NOMO-1 treated with DMSO at 0.1 percent for 48 hours (cell line): ENCODE measurements around the gene CAVIN1.
"Not testable (repeated sequence)": the region's sequence is repeated elsewhere in the genome, so short reads cannot be mapped to it uniquely, and the experiment has no call there.

Experiments
- DNase-seq: peaks from one replicate; lab custom pipeline; 2025; ENCODE audit not compliant: unreplicated experiment; lab: John Stamatoyannopoulos, UW

The CAVIN1 gene

GRCh38 chr17:42406615-42407288 lies 16.3 kb downstream of the CAVIN1 start:
- DNase-seq, result no peak

- peak; percentile 71 for DNase-seq
These were observed 17.0 kb downstream of the CAVIN1 start for GRCh38 chr17:42405963-42406495.

- no peak for DNase-seq
These were observed 18.0 kb downstream of the CAVIN1 start for GRCh38 chr17:42405076-42405475.

- peak; percentile 34 for DNase-seq
These were observed 18.6 kb downstream of the CAVIN1 start for GRCh38 chr17:42404326-42405055.

- DNase-seq, result no peak
These were observed 19.9 kb downstream of the CAVIN1 start for GRCh38 chr17:42403150-42403549.

GRCh38 chr17:42402117-42402516 lies 20.9 kb downstream of the CAVIN1 start:
- no peak for DNase-seq

- not testable (repeated sequence) for DNase-seq
These were observed 22.1 kb downstream of the CAVIN1 start for GRCh38 chr17:42400844-42401375.

GRCh38 chr17:42399948-42400843 lies 22.9 kb downstream of the CAVIN1 start:
- no peak for DNase-seq

GRCh38 chr17:42399121-42399520 lies 23.9 kb downstream of the CAVIN1 start:
- no peak for DNase-seq

- DNase-seq, result not testable (repeated sequence)
These were observed 27.5 kb downstream of the CAVIN1 start for GRCh38 chr17:42395601-42396000.

GRCh38 chr17:42394838-42395237 lies 28.2 kb downstream of the CAVIN1 start:
- DNase-seq, result no peak

GRCh38 chr17:42392692-42393415 lies 30.2 kb downstream of the CAVIN1 start:
- DNase-seq, result no peak

GRCh38 chr17:42391439-42391838 lies 31.6 kb downstream of the CAVIN1 start:
- DNase-seq, result not testable (repeated sequence)

- DNase-seq, result no peak
These were observed 33.2 kb downstream of the CAVIN1 start for GRCh38 chr17:42389899-42390298.

GRCh38 chr17:42389135-42389417 lies 34.0 kb downstream of the CAVIN1 start:
- DNase-seq, result no peak

GRCh38 chr17:42388381-42389134 lies 34.5 kb downstream of the CAVIN1 start, which contains the start of gene STAT3:
STAT3 (minus strand) TSS chr17:42388442; CDS start chr17:42348516, 39,926 bp downstream.
- DNase-seq, result peak; percentile 100

GRCh38 chr17:42387661-42388380 lies 35.2 kb downstream of the CAVIN1 start:
- peak; percentile 39 for DNase-seq

- DNase-seq, result peak; percentile 39
These were observed 36.0 kb downstream of the CAVIN1 start for GRCh38 chr17:42386777-42387657.
